Measurements from ENCODE around the gene LRRC26.
"Not testable (repeated sequence)": the region's sequence is repeated elsewhere in the genome, so short reads cannot be mapped to it uniquely, and the experiment has no call there.

The LRRC26 gene

DNA sequence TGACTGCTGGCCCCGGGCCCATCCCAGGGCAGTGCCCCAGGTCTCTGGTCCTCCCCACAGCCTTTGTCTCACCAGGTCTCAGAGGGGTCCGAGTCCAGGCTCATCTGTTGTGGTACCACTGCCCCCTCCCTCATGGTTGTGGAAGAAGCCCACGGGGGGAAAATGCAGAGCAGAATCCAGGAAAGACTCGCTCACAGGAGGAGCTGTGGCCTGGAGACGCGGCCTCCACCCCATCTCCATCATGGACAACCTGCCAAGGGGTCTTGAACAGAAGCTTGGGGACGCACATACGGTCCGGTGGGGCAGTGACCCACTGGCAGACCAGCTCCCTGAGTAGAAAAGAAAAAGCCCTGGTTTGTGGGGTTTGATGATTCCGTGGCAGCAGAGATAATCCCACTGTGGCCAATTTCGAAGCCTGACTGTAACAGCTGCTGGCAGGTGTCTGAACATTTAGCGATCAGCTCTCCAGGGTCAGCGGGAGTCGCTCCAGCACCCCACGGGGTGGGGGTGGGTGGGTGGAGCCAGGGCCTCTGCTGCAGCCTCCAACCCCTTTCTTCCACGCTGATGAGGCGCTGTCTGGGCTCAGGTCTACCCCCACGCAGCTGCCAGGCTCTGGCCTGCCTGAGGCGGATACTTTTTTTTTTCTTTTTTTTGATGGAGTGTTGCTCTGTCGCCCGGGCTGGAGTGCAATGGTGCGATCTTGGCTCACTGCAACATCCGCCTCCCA, 32.8 kb downstream of the LRRC26 start:
- no peak for DNase-seq (ENCODE audit: low read depth in 2 of 2)

DNA sequence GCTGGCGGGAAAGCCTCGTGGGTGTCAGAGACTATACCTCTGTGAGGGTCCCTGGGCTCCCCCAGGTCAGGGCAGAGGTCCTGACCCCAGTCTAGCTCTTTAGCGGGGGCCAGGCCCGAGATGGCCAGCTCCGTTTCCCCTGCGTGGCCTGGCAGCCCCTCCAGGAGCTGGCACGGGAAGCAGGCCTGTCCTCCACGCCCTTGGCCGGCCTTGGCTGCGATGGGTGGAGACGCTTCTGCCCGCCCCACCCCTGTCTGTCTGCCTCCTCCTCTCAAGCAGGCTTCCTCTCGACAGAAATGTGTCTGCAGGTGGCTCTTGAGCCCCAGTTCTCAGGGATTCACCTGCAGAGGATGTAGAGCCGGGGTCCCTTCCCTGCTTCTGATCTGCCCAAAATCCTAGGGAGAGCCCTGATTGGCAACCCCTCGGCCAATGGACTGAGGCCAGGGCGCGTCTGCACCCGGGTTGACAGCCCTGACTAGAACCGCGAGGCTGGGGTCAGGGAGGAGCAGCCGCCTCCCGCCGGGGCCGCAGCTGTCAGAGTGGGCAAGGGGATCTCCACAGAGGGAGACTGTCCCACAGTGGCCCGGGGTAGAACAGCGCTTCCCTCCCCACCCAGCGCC, 33.5 kb downstream of the LRRC26 start:
- DNase-seq (ENCODE audit: low read depth in 2 of 2) = no peak

DNA sequence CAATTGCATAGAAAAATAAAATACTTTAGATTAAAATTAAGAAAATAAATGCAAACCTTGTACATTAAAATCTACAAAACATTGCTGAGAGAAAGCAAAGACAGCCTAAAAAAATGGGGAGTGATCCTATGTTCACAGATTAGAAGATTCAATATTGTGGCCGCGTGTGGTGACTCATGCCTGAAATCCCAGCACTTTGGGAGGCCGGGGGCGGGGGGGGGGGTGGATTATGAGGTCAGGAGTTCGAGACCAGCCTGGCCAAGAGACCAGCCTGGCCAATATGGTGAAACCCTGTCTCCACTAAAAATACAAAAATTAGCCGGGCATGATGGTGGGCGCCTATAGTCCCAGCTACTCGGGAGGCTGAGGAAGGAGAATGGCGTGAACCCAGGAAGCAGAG, 34.7 kb downstream of the LRRC26 start:
- DNase-seq (ENCODE audit: low read depth in 2 of 2) = not testable (repeated sequence)

- no peak for DNase-seq (ENCODE audit: low read depth in 2 of 2)
These were observed 35.7 kb downstream of the LRRC26 start for GRCh38 chr9:137134191-137134590.

DNA sequence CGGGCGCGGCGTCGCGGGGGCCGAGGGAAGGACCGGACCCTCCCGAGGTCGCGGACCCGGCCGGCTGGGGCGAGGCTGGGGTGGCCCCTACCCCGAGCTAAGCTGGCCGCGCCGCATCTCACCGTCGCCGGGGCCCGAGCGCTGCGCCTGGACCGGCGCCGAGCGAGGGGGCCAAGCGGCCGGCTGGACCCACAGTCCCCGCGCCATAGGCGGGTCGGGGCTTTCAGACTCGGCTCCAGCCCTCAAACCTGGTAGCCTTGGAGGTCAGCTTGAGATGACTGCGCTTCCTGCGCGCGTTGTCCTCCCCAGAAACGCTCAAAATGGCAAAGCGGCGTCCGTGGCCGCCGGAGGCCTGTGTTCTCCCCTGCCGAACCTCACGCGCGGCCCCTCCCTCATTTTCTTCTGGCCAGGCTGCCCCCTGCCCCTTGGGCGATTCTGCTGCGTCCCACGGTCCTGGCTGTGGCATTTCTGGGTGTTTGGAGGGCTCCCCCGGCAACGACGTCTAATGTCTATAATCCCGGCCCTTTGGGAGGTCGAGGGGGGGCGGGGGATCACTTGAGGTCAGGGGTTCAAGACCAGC, 39.6 kb downstream of the LRRC26 start:
- DNase-seq (ENCODE audit: low read depth in 2 of 2) = no peak

DNA sequence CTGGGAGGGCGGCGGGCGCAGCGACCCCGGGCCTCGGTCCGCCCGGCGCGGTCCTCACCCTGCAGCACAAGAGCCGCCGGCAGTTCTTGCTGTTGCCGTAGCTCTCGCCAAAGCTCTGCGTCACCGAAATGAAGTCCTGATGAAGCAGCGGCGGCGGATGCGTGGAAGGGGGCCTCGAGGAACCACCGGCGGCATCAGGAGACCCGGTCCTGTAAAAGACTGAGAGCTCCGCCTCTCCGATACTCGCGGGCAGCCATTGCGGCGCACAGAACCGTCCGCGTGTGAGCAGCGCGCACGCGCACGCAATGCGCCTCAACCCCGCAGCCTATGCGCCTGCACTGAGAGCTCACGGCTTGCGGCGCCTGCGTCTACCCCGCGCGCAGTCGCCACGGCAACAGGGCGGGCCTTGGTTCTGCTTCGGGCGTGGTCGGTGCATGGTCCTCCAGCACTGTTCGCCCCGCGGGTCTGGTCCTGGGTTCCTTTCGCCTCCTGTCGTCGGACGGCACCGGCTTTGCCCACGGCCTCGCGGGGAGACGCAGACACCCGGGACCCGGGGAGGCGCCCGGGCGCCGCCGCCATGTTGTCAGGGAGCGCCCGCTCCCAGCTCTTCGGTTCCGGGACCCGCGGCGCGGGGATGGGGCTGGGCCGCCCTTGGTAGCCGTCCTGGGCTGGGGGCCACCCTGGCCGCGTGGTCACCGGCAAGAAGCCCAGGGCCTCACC, 40.2 kb downstream of the LRRC26 start:
- DNase-seq (ENCODE audit: low read depth in 2 of 2) = peak; percentile 82 to 84

DNA sequence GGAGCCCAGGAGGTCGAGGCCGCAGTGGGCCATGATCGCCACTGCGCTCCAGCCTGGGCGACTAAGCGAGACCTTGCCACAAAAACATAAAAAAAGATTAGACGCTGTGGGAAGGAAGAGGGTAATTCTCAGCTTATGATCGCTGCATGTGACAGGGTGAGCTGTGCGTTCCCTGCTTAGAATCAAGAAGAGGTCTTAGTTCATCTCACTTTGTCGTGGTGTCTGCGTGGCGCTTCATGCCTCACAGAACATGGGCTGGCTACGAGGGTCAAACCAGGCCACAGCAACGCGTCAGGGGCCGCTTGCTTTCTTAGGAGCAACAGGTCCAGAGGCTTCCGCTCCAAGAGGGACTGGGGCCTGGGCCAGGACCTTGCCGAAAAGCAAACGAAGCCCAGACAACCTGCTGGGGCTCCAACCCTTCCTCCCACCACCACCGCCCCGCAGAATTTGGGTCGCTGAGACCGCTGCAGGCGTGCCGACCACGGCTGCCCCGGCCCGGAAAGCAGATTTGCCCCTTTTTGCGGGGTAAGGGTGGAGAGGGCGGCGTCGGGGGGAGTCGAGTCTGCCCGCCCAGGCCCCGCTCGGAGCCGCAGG, 40.9 kb downstream of the LRRC26 start:
- DNase-seq (ENCODE audit: low read depth in 2 of 2) = no peak

DNA sequence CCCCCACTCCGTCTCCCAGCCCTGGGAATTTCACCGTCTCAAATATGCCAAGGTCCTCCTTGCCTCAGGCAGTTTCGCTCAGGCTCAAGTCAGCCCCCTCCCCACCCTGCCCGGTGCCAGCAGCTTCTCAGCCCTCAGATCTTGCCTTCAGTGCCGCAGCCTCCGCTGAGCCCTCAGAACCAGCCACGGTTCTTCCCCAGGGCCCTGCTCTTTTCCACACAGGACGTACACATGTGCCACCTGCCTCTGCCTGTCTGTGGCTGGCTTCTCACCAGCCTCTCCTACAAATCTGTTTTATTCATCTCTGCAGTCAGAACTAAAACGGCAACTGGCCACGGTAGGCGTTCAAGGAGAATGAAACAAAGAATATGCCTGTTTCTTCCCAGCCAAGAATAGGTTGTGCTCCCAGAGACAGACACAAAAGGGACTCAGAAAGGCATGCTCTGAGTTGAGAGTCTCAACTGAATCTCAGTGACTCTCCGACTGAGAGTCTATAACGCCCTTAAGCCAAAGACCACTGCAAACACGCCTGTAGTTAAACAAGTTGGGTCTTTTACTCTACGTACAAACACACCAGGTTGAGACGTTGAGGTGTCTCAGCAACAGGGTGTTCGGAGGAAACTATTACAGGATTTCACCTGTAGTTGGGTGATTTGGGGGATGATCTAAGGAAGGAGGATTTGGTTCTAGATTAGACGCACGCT, 41.5 kb downstream of the LRRC26 start:
- DNase-seq (ENCODE audit: low read depth in 2 of 2) = no peak

DNA sequence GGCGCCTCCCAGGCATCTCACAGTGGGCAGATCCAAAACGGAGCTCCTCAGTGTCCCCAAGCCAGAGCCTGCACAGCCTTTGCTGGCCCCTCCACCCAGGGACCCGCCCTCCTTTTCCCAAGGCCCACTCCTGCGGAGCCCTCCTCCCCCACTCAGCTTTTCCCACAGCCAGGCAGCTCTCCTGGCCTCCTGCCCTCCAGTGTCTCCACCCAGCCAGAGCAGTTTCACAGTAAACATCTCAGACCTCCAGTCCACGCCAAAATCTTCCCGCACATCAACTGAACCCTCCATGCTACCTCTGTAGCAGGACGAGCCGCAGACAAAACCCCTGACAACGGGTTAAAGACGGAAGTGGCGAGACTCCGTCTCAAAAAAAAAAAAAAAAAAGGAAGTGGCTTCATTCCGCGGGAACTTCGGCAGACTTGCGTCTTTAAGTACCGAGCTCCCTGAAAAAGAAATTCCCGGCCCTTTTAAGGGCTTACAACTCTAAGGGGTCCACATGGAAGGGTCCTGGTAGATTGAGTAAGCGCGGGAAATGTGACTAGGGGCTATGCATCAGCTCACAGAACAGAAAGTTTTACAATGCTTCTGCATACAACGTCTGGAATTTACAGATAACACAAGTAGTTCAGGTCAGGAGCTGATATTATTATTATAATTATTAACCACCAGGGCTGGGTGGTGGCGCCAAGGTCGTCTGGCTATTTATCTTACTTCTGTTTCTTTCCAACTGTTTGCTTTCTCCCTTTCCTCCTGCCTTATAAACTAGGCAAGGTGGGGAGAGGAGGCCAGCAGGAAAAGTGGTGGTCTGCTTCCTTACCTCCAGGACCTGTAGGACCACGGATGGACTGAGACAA, 42.3 kb downstream of the LRRC26 start:
- DNase-seq (ENCODE audit: low read depth in 2 of 2) = no peak

- DNase-seq (ENCODE audit: low read depth in 2 of 2) = no peak
These were observed 43.1 kb downstream of the LRRC26 start for GRCh38 chr9:137126786-137127185.

DNA sequence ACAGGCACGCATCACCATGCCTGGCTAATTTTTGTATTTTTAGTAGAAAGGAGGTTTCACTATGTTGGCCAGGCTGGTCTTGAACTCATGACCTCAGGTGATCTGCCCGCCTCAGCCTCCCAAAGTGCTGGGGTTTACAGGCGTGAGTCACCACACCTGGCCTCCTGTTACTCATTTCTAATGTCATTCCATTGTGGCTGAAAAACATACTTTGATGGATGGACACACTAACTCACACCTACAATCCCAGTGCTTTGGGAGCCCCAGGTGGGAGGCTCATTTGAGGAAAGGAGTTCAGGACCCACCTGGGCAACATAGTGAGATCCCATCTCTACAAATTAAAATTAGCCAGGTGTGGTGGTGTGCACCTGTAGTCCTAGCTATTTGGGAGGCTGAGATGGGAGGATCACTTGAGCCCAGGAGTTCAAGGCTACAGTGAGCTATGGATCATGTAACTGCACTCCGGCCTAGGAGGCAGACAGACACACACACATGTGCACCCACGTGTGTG, 45.8 kb downstream of the LRRC26 start:
- DNase-seq (ENCODE audit: low read depth in 2 of 2) = not testable (repeated sequence)

DNA sequence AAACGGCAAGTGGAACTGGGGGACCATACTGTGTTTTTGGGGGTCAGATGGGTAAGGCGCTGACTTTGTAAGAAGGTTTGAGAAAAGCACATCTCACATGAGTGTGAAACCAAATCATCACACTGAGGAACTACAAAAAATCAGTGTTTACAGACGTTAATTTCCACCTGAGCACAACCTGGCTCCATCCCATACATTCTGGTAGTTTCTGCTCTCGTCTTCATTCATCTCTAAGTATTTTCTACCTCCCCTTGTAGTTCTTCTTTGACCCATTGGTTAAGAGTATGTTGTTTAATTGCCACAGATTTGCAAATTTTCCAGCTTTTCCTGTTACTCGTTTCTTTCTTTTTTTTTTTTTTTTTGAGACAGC, 46.4 kb downstream of the LRRC26 start:
- no peak for DNase-seq (ENCODE audit: low read depth in 2 of 2)

DNA sequence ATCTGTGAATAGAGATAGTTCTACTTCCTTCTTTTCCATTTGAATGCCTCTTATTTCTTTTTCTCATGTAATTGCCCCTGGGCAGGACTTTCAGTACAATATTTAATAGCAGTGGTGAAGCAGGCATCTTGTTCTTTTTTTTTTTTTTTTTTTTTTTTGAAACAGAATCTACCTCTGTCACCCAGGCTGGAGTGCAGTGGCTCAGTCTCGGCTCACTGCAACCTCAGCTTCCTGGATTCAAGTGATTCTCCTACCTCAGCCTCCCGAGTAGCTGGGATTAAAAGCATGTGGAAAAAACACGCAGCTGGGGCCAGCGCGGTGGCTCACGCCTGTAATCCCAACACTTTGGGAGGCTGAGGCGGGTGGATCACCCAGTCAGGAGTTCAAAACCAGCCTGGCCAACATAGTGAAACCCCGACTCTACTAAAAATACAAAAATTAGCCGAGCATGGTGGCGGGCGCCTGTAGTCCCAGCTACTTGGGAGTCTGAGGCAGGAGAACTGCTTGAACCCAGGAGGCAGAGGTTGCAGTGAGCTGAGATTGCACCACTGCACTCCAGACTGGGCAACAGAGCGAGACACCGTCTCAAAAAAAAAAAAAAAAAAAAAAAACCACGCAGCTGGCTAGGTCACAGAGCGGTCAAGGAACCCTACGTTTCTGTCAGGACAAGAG, 46.9 kb downstream of the LRRC26 start:
- not testable (repeated sequence) for DNase-seq (ENCODE audit: low read depth in 2 of 2)

DNA sequence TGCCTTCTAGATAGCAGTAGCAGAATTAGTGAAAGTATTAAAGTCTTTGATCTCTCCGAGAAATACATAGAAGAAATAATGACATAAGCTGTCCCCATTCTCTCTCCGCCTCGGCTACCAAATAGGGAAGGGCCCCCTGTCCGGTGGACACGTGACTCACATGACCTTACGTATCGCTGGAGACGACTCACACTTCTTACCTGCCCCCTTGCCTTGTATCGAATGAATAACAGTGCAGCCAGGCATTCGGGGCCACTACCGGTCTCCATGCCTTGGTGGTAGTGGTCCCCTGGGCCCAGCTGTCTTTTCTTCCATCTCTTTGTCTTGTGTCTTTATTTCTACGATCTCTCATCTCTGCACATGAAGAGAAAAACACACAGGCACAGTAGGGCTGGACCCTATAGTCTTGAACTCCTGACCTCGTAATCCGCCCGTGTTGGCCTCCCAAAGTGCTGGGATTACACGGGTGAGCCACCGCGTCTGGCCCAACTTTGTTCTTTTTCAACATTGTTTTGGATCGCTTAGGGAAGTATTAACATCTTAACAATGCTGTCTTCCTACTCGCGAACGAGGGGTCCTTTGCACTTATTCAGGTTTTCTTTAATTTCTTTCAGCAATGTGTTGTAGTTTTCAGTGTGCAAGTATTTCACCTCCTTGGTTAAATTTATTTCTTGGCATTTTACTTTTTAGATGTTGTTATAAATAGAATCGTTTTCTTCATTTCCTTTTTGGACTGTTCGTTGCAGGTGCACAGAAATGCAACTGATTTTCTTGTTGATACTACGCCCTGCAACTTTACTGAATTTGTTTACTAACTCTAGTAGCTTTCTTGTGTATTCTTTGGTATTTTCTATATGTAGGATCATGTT, 47.7 kb downstream of the LRRC26 start:
- not testable (repeated sequence) for DNase-seq (ENCODE audit: low read depth in 2 of 2)

Measured in stimulated activated CD4-positive, alpha-beta T cell treated with anti-CD3 and anti-CD28 coated beads, Interleukin-15, amount 100 ng/mL, for 48 hours (primary cell).